HG03521 (cell line): Measurements from ENCODE around the gene DEGS2.
"Not testable (repeated sequence)": the region's sequence is repeated elsewhere in the genome, so short reads cannot be mapped to it uniquely, and the experiment has no call there.

ENCODE experiments used
- ATAC-seq: cut with Tn5 transposase; IDR thresholded peaks from one replicate; pipeline ENCODE4 v1.9.1; 2021; ENCODE audit warnings: mild to moderate bottlenecking, moderate library complexity; ENCODE audit not compliant: unreplicated experiment

DEGS2 gene

GRCh38 chr14:100159094-100159864 is at the start of gene DEGS2:
Gene DEGS2, minus strand, starts transcription at chr14:100159645. Its CDS starts 58 bp downstream, at chr14:100159587.
- peak; percentile 39 for ATAC-seq

GRCh38 chr14:100208136-100208535 is 48.7 kb upstream of the DEGS2 start:
- not testable (repeated sequence) for ATAC-seq

DNA sequence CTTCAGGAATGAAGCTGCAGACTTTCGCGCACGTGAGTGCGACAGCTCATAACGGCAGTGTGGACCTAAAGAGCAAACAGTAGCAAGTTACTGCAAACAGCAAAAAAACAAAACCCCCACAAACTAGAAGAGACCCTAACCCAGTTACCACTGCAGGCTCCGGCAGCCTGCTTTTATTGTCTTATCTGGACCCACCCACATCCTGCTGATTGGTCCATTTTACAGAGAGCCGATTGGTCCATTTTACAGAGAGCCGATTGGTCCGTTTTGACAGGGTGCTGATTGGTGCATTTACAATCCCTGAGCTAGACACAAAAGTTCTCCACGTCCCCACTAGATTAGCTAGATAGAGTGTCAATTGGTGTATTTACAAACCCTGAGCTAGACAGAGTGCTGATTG is 48.1 kb upstream of the DEGS2 start:
- ATAC-seq = not testable (repeated sequence)

DNA sequence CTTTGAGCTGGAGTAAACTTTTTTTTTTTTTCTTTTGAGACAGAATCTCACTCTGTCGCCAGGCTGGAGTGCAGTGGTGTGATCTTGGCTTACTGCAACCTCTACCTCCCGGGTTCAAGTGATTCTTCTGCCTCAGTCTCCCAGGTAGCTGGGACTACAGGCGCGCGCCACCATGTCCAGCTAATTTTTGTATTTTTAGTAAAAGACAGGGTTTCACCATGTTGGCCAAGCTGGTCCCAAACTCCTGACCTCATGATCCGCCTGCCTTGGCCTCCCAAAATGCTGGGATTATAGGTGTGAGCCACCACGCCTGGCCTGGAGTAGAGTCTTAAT is 45.4 kb upstream of the DEGS2 start:
- not testable (repeated sequence) for ATAC-seq

- no peak for ATAC-seq
Measured at GRCh38 chr14:100203962-100204834, 44.8 kb upstream of the DEGS2 start.

GRCh38 chr14:100203146-100203545 is 43.7 kb upstream of the DEGS2 start:
- ATAC-seq = no peak

DNA sequence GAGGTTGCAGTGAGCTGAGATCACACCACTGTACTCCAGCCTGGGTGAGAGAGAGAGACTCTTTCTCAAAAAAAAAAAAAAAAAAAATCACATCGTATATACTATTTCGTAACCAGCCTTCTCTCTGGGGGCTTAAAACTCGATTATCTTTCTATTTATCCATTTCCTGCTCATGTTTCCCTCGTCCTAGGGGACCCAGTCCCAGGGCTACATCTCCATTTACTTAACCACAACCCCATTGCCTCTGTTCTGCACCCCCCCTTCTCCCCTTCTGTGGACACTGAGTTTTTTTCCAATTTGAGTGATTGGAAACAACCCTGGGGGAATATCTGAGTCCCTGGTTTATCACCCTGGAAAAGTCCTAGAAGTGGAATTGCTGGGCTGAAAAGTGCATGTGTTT is 43.3 kb upstream of the DEGS2 start:
- ATAC-seq = no peak

- ATAC-seq = no peak
Measured at GRCh38 chr14:100201701-100202100, 42.3 kb upstream of the DEGS2 start.

DNA sequence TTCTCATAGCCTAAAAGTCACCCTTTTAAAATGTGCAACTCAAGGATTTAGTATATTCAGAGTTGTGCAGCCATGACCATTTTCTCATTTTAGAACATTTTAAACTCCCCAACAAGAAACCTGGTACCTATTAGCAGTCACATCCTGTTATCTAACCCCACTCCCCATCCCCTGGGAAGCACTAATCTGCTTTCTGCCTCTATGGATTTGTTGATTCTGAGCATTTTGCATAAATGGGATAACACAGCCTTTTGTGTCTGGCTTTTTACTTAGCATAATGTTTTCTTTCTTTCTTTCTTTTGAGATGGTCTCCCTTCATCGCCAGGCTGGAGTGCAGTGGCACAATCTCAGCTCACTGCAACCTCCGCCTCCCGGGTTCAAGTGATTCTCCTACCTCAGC is 40.9 kb upstream of the DEGS2 start:
- no peak for ATAC-seq

GRCh38 chr14:100199240-100199860 is 39.9 kb upstream of the DEGS2 start:
- ATAC-seq = no peak

- ATAC-seq = no peak
Measured at GRCh38 chr14:100193417-100194357, 34.2 kb upstream of the DEGS2 start.

DNA sequence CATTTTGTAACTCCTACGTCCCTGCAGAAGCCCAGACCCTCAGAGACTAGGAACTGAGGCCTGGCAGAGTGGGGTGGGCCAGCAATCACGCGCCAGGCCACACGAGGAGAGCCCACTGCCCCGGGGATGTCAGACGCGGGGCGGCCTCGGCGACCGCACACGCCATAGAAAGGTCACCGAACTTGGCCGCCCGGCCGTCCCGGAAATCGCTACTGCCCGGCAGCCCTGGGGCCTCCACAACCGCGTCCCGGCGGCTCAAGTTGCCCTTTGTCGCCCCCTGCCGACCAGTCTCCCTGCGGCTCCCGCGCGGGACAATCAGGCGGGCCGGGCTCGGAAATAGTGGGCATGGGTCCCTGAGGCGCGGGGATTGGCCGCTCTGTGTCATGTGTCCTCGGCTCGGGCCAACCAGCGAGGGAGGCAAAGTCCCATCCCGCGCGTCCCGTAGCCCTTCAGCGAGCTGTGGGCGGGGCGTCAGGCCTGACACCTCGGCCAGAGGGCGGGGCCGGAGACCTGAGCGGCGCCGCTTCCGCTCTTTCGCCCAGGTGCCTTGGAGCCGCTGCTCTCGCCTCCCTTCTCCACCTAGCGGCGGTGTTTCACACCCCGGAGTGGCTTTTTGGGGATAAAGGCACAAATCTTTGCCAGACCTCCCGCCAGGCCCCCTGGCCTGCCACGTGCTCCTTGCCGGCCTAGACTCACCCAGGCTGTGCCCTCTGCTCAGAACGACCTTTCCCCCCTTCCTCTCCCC is 33.4 kb upstream of the DEGS2 start:
- peak; percentile 99 for ATAC-seq

DNA sequence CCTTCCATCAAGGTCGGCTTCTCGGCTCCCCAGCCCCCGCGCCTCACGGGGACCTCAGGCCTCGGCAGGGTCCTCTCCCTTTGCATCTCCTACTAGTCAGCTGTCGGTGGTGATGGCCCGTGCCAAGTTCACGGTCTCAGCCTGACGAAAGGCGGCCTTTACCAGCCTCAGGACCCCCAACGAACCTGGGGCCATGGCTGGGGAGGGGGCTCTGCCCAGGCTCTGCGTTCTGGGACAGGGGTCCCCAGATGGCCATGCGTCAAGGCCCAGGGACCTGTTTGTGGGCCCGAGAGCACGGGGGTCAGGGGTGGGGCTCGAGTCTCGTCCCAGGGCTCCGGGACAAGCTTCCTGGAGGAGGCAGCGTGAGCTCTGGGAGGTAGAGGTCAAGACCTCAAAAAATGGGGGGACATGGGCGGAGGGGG is 32.8 kb upstream of the DEGS2 start:
- ATAC-seq = no peak

DNA sequence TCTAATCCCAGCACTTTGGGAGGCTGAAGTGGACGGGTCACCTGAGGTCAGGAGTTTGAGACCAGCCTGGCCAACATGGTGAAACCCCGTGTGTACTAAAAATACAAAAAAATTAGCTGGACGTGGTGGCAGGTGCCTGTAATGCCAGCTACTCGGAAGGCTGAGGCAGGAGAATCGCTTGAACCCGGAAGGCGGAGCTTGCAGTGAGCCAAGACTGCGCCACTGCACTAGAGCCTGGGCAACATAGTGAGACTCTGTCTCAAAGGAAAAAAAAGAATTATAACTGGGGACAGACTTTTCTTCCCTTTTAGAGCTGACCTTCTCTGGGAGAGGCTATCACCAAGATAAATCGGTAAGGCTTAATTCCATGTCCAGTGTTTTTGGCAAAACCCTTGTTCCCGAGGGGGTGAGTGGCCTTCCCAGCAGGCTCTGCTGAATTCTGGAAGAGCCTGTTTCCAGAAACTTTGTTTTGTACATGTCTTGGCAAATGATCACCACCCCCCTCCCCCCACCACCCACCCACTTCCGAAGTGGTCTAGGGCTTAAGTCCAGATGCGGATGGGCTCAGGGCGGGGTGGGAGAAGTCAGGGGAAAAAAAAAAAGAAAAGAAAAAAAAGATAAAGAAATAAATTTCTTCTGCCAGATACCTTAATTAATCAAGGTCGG is 32.3 kb upstream of the DEGS2 start:
- no peak for ATAC-seq

DNA sequence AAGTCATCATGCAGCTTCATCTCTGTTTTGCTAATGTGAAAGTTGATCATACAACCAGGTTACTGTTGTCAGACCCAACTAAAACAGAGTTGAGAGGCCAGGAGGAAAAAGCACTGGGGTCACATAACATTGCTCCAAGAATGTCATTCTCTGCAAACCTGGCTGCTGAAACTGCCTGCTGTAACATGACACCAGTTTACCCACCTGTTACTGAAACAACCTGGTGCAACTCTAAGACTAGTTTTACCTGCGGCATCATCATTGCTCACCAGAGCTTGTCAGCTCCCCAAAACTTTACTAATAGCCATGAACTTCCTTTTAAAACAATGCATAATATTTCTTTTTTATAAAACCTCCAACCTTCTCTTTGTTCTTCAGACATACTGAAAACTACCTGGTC is 30.7 kb upstream of the DEGS2 start:
- no peak for ATAC-seq

- no peak for ATAC-seq
Measured at GRCh38 chr14:100188392-100189030, 29.1 kb upstream of the DEGS2 start.

- ATAC-seq = no peak
Measured at GRCh38 chr14:100187247-100187833, 27.9 kb upstream of the DEGS2 start.

DNA sequence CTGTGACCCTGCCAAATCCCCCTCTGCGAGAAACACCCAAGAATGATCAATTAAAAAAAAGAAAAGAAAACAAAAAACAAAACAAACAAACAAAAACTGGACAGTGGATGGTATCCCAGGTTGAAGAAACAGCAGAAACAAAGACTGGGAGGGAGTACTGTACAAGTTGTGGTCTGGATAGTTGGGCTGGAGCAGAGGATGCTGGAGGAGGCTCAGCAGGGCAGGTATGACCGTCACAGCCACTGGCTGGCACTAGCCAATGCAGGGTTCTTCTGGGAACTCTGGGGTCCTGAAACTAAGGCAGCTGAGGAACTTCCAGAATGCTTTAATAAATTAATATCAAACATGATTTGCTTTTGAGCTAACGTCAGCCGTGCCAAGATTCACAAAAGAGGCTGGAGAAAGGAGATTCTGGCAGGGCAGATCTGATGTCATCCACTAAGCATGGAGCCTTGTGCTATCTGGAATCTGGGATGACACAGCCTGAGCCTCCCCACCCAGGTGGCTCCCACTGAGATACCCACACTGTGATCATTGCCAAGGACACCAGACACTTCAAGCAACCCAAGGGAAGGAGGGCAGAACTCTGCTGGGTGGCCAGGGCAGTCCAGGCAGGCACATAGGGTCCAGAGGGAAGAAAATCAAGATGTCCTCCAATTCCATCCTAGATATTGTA is 22.6 kb upstream of the DEGS2 start:
- not testable (repeated sequence) for ATAC-seq
